ENCODE results near the gene PHACTR1. TPM values are rescaled to one million over a fixed set of nuclear protein-coding genes. Genes with fewer than 3 reads are reported as not detected.

Gene PHACTR1
- polyA plus RNA-seq, 3 donors = 6.1 to 26.9 (median 7.6) TPM

DNA sequence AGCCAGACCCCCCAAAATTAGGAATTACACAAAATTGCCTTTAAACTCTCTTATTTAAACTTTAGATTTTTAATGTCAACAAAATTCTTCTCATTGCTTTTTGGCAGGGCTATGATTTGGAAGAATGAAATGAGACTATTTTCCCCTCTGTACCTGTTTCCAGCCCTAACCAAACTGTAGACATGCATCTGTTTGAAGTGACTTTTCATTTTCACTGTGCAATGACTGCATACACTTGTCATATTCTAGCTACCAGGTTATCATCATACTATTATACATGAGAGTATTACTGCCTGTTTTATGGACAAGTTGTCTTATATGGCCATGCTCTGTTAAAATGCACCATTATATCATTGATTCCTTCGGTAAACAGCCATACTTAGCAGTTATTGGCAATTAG, 316.6 kb downstream of the PHACTR1 start:
- no peak overlapping the region for H3K4me3 ChIP-seq (replicated peaks in 1 of 3; ENCODE audit: low read depth in 2 of 3, low read length in 3 of 3)
- no peak overlapping the region for H3K27ac ChIP-seq (ENCODE audit: low read depth in 1 of 2, low read length in 2 of 2)
- no peaks in the 10 kb centered on the region for H3K36me3 ChIP-seq (replicated peaks in 1 of 2; ENCODE audit: control insufficient read depth in 1 of 2, insufficient read depth in 2 of 2, low read length in 2 of 2)
- no peaks in the 10 kb centered on the region for H3K36me3 Mint-ChIP-seq
- peaks cover 15% of the 10 kb centered on the region for H3K4me1 Mint-ChIP-seq
- TF ChIP-seq, protein P1, sequence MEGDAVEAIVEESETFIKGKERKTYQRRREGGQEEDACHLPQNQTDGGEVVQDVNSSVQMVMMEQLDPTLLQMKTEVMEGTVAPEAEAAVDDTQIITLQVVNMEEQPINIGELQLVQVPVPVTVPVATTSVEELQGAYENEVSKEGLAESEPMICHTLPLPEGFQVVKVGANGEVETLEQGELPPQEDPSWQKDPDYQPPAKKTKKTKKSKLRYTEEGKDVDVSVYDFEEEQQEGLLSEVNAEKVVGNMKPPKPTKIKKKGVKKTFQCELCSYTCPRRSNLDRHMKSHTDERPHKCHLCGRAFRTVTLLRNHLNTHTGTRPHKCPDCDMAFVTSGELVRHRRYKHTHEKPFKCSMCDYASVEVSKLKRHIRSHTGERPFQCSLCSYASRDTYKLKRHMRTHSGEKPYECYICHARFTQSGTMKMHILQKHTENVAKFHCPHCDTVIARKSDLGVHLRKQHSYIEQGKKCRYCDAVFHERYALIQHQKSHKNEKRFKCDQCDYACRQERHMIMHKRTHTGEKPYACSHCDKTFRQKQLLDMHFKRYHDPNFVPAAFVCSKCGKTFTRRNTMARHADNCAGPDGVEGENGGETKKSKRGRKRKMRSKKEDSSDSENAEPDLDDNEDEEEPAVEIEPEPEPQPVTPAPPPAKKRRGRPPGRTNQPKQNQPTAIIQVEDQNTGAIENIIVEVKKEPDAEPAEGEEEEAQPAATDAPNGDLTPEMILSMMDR (IDR thresholded peaks at IDR 0.05) = no peak
- H4K20me1 ChIP-seq (ENCODE audit: insufficient read depth, low read length) = no peaks in the 10 kb centered on the region
- no peak overlapping the region for H3K27ac Mint-ChIP-seq
- intact Hi-C loops (cut with micrococcal nuclease) = no loop called here
- DNase-seq = no peak
- no peaks in the 10 kb centered on the region for H3K9me3 ChIP-seq (replicated peaks in 1 of 2; ENCODE audit: control insufficient read depth in 1 of 2, insufficient read depth in 1 of 2, low read length in 2 of 2)
- peaks cover 0 to 2% (median 0%) of the 10 kb centered on the region in 3 donors for H3K27me3 Mint-ChIP-seq (ENCODE audit: low read depth in 3 of 3)
- no peaks in the 10 kb centered on the region for H3K79me2 ChIP-seq (ENCODE audit: insufficient read depth, low read length)
- peaks cover 0 to 3% (median 0%) of the 10 kb centered on the region in 7 donors for H3K9me3 Mint-ChIP-seq
- H2AFZ ChIP-seq (ENCODE audit: insufficient read depth, low read depth, low read length, poor library complexity, severe bottlenecking) = peak overlapping the region; percentile 21
- no CpG with 5 or more reads among the region's 1 CpG for WGBS (ENCODE audit: insufficient coverage)
- H3K9ac ChIP-seq (ENCODE audit: insufficient read depth, low read length, poor library complexity, severe bottlenecking) = no peak overlapping the region
- H3K4me1 ChIP-seq (ENCODE audit: control insufficient read depth in 1 of 2, insufficient read depth in 2 of 2, low read length in 2 of 2) = peaks cover 7 to 21% of the 10 kb centered on the region in 2 donors
- no peaks in the 10 kb centered on the region for H3K27me3 ChIP-seq (ENCODE audit: control insufficient read depth in 2 of 2, insufficient read depth in 2 of 2, low read length in 2 of 2)
- no peak overlapping the region for H3K4me2 ChIP-seq (replicated peaks; ENCODE audit: extremely low read depth, low read length, poor library complexity, severe bottlenecking)
- no peak overlapping the region for H3K4me3 Mint-ChIP-seq

DNA sequence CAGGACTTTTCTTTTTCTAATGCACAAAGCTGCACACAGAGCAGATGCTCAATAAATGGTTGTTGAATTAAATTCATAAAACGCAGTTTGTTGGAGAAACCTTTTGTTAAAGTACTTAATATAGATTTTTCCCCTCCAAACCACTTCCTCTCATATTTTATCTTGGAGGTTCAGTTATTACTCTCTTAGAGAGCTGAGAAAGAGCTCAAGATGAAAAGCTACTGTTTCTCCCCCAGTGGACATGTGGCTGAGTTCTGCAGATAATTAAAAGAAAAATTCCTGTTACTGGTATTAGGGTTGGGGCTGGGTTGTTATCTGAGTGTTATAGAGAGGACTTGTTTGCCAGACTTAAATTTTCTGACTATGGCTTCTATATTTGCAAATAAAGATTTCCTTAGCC, 317.7 kb downstream of the PHACTR1 start:
- no peaks in the 10 kb centered on the region for H3K79me2 ChIP-seq (ENCODE audit: insufficient read depth, low read length)
- no CpG with 5 or more reads among the region's 1 CpG for WGBS (ENCODE audit: insufficient coverage)
- no peaks in the 10 kb centered on the region for H3K36me3 Mint-ChIP-seq
- peak overlapping the region in 1 of 7 donors; percentile 69 for H3K27ac Mint-ChIP-seq
- no peaks in the 10 kb centered on the region for H3K27me3 ChIP-seq (ENCODE audit: control insufficient read depth in 2 of 2, insufficient read depth in 2 of 2, low read length in 2 of 2)
- no peak overlapping the region for H3K27ac ChIP-seq (ENCODE audit: low read depth in 1 of 2, low read length in 2 of 2)
- no peak overlapping the region for H3K4me3 ChIP-seq (replicated peaks in 1 of 3; ENCODE audit: low read depth in 2 of 3, low read length in 3 of 3)
- DNase-seq = no peak
- H3K4me2 ChIP-seq (replicated peaks; ENCODE audit: extremely low read depth, low read length, poor library complexity, severe bottlenecking) = no peak overlapping the region
- peaks cover 15% of the 10 kb centered on the region for H3K4me1 Mint-ChIP-seq
- peaks cover 0 to 2% (median 0%) of the 10 kb centered on the region in 3 donors for H3K27me3 Mint-ChIP-seq (ENCODE audit: low read depth in 3 of 3)
- H2AFZ ChIP-seq (ENCODE audit: insufficient read depth, low read depth, low read length, poor library complexity, severe bottlenecking) = no peak overlapping the region
- H3K36me3 ChIP-seq (replicated peaks in 1 of 2; ENCODE audit: control insufficient read depth in 1 of 2, insufficient read depth in 2 of 2, low read length in 2 of 2) = no peaks in the 10 kb centered on the region
- intact Hi-C loops (cut with micrococcal nuclease) = no loop called here
- no peaks in the 10 kb centered on the region for H4K20me1 ChIP-seq (ENCODE audit: insufficient read depth, low read length)
- H3K9ac ChIP-seq (ENCODE audit: insufficient read depth, low read length, poor library complexity, severe bottlenecking) = no peak overlapping the region
- no peak overlapping the region for H3K4me3 Mint-ChIP-seq
- H3K9me3 Mint-ChIP-seq = peaks cover 0 to 3% (median 0%) of the 10 kb centered on the region in 7 donors
- no peaks in the 10 kb centered on the region for H3K9me3 ChIP-seq (replicated peaks in 1 of 2; ENCODE audit: control insufficient read depth in 1 of 2, insufficient read depth in 1 of 2, low read length in 2 of 2)
- peaks cover 7 to 21% of the 10 kb centered on the region in 2 donors for H3K4me1 ChIP-seq (ENCODE audit: control insufficient read depth in 1 of 2, insufficient read depth in 2 of 2, low read length in 2 of 2)
- TF ChIP-seq, protein P1 (IDR thresholded peaks at IDR 0.05) = no peak

All from CD14-positive monocyte (primary cell).